ENCODE results near the gene PLCB1.

DNA sequence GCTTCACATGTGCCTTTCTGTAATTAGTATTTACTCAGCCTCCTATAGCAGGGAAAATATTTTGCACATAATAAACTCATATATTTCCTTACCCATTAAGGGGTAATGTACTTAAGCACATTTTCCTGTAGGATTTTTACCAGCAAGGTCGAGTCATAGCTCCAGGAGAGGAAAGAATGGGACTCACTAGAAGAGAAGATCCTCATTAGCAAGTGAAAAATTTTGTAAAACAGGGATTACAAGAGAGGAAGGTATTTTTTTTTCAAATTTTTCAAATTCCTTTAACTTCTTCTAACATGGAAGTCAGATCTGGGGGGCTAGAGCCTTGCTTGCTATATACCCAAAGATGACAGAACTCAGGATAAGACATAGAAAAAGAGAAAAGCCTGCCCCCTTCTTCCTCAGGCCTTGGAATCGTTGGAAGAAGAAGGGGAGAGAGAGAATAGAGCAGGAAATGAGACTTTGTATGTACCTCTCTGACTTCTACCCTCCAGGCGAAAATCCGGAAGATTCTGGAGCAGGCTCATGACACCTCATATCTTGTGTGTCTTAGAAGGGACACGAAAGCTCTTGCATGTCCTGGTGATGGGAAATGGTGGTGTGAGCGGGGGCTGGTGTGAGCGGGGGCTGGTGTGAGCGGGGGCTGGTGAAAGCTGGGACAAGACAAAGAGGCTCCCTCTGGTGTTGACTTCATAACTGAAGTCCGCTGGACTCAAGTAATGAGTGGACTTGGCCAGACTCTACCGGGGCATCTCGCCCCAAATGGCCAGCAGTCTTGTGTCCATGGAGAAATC, 679.9 kb downstream of the PLCB1 start:
- TF ChIP-seq, protein P1, sequence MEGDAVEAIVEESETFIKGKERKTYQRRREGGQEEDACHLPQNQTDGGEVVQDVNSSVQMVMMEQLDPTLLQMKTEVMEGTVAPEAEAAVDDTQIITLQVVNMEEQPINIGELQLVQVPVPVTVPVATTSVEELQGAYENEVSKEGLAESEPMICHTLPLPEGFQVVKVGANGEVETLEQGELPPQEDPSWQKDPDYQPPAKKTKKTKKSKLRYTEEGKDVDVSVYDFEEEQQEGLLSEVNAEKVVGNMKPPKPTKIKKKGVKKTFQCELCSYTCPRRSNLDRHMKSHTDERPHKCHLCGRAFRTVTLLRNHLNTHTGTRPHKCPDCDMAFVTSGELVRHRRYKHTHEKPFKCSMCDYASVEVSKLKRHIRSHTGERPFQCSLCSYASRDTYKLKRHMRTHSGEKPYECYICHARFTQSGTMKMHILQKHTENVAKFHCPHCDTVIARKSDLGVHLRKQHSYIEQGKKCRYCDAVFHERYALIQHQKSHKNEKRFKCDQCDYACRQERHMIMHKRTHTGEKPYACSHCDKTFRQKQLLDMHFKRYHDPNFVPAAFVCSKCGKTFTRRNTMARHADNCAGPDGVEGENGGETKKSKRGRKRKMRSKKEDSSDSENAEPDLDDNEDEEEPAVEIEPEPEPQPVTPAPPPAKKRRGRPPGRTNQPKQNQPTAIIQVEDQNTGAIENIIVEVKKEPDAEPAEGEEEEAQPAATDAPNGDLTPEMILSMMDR (IDR thresholded peaks at IDR 0.05; ENCODE audit: low read depth, low read length) = no peak
- TF ChIP-seq, protein P2, sequence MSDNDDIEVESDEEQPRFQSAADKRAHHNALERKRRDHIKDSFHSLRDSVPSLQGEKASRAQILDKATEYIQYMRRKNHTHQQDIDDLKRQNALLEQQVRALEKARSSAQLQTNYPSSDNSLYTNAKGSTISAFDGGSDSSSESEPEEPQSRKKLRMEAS (IDR thresholded peaks at IDR 0.05; ENCODE audit: low read depth, low read length) = no peak
- no peak for TF ChIP-seq POLR2A (IDR thresholded peaks at IDR 0.05; ENCODE audit: extremely low read depth, insufficient read length)
